Measurements from ENCODE around the gene PMS1. TPM values are rescaled to one million over a fixed set of nuclear protein-coding genes. Genes with fewer than 3 reads are reported as not detected.
"Not testable (repeated sequence)": the region's sequence is repeated elsewhere in the genome, so short reads cannot be mapped to it uniquely, and the experiment has no call there.

The PMS1 gene
- total and polyA plus RNA-seq, 3 experiments from 2014 or later: 20.7 to 45.0 (median 42.8) TPM

- H3K9me3 ChIP-seq (ENCODE audit: low read length): no peaks in the 10 kb centered on the region
- peaks cover 9% of the 10 kb centered on the region for H3K4me1 ChIP-seq (ENCODE audit: insufficient read depth, low read length)
- Mint-ChIP-seq H3K9me3 (no peaks in the 10 kb centered on the region), H3K4me1 (peaks cover 10 to 16% (median 12%) of the 10 kb centered on the region in 3 donors), H3K27ac (peak overlapping the region in 1 of 8 donors; percentile 41), H3K4me3 (no peak overlapping the region), H3K36me3 (peaks cover 24 to 59% (median 24%) of the 10 kb centered on the region in 3 donors), H3K27me3 (no peaks in the 10 kb centered on the region)
- no peak overlapping the region for H3K27ac ChIP-seq (ENCODE audit: low read depth, low read length)
- no peak for DNase-seq
- POLR2A ChIA-PET: no interaction called here
- H3K4me3 ChIP-seq (ENCODE audit: low read length): no peak overlapping the region
- CTCF ChIA-PET: no interaction called here
- no peaks in the 10 kb centered on the region for H3K27me3 ChIP-seq (ENCODE audit: insufficient read depth, low read length, poor library complexity, severe bottlenecking)
- H3K36me3 ChIP-seq (ENCODE audit: insufficient read depth, low read length): no peaks in the 10 kb centered on the region
Observed at GRCh38 chr2:189873696-189874095, 89.4 kb downstream of the PMS1 start.

DNA sequence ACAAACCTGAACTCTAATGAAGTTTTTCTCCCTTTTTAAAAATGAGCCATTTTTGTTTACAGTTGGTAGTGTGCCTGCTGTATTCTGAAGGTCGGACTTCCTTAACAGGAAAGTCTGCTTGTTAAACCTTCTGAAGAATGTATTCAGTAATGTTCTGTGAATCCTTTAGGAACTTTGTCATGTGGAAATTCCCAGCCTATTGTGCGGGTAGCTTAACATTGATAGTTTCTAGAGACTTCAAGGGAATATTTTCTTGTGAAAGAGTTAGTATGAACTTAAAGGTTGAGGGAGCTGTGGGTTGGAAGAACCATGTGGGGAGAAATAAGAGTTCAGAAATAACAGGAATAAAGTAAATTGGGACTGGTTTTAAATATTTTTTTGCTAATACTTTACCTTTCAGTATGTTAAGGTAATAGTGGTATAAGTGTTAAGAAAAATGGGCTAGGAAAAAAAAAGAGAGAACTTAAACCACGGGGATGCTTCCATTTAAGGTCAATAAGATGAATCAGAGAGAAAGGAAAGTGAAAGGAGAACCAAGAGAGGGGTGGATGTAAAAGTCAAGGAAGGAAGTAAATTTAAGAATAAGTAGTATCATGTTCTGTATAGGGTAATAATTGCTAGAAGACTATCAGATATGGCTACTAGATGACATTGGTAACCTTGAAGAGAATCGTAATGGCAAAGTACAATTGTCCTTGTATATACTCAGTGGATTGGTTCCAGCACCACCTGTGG is 90.5 kb downstream of the PMS1 start:
- Histone ChIP-seq H3K4me1 (ENCODE audit: insufficient read depth, low read length) (peaks cover 9% of the 10 kb centered on the region), H3K4me3 (ENCODE audit: low read length) (no peak overlapping the region), H3K36me3 (ENCODE audit: insufficient read depth, low read length) (no peaks in the 10 kb centered on the region), H3K9me3 (ENCODE audit: low read length) (no peaks in the 10 kb centered on the region), H3K27ac (ENCODE audit: low read depth, low read length) (no peak overlapping the region), H3K27me3 (ENCODE audit: insufficient read depth, low read length, poor library complexity, severe bottlenecking) (no peaks in the 10 kb centered on the region)
- no peaks in the 10 kb centered on the region for H3K9me3 Mint-ChIP-seq
- POLR2A ChIA-PET: no interaction called here
- DNase-seq: no peak
- CTCF ChIA-PET: no interaction called here
- H3K36me3 Mint-ChIP-seq: peaks cover 24 to 59% (median 24%) of the 10 kb centered on the region in 3 donors
- no peaks in the 10 kb centered on the region for H3K27me3 Mint-ChIP-seq
- H3K4me1 Mint-ChIP-seq: peaks cover 10 to 16% (median 12%) of the 10 kb centered on the region in 3 donors
- H3K4me3 Mint-ChIP-seq: peak overlapping the region in 3 of 7 donors; percentile 0 to 11 (median 10)
- H3K27ac Mint-ChIP-seq: peak overlapping the region in 6 of 8 donors; percentile 1 to 24 (median 6)

GRCh38 chr2:189876271-189876670 is 92.0 kb downstream of the PMS1 start:
- Mint-ChIP-seq H3K9me3 (no peaks in the 10 kb centered on the region), H3K36me3 (peaks cover 24 to 49% (median 24%) of the 10 kb centered on the region in 3 donors), H3K27ac (peak overlapping the region in 2 of 8 donors; percentile 2 to 45), H3K4me3 (no peak overlapping the region), H3K4me1 (peaks cover 10 to 16% (median 12%) of the 10 kb centered on the region in 3 donors), H3K27me3 (no peaks in the 10 kb centered on the region)
- H3K4me3 ChIP-seq (ENCODE audit: low read length): no peak overlapping the region
- H3K27ac ChIP-seq (ENCODE audit: low read depth, low read length): no peak overlapping the region
- ChIA-PET POLR2A (no interaction called here), CTCF (no interaction called here)
- H3K9me3 ChIP-seq (ENCODE audit: low read length): no peaks in the 10 kb centered on the region
- DNase-seq: no peak
- H3K27me3 ChIP-seq (ENCODE audit: insufficient read depth, low read length, poor library complexity, severe bottlenecking): no peaks in the 10 kb centered on the region
- H3K4me1 ChIP-seq (ENCODE audit: insufficient read depth, low read length): peaks cover 9% of the 10 kb centered on the region
- no peaks in the 10 kb centered on the region for H3K36me3 ChIP-seq (ENCODE audit: insufficient read depth, low read length)

GRCh38 chr2:189879716-189880081 is 95.4 kb downstream of the PMS1 start:
- no peak overlapping the region for H3K27ac Mint-ChIP-seq
- no peak overlapping the region for H3K4me3 ChIP-seq (ENCODE audit: low read length)
- CTCF ChIA-PET: no interaction called here
- H3K27me3 Mint-ChIP-seq: no peaks in the 10 kb centered on the region
- DNase-seq: no peak
- no peak overlapping the region for H3K27ac ChIP-seq (ENCODE audit: low read depth, low read length)
- H3K36me3 Mint-ChIP-seq: peaks cover 18 to 29% (median 24%) of the 10 kb centered on the region in 3 donors
- H3K9me3 Mint-ChIP-seq: no peaks in the 10 kb centered on the region
- H3K4me3 Mint-ChIP-seq: no peak overlapping the region
- POLR2A ChIA-PET: no interaction called here
- H3K27me3 ChIP-seq (ENCODE audit: insufficient read depth, low read length, poor library complexity, severe bottlenecking): no peaks in the 10 kb centered on the region
- peaks cover 4 to 8% (median 6%) of the 10 kb centered on the region in 3 donors for H3K4me1 Mint-ChIP-seq
- H3K9me3 ChIP-seq (ENCODE audit: low read length): no peaks in the 10 kb centered on the region
- H3K36me3 ChIP-seq (ENCODE audit: insufficient read depth, low read length): no peaks in the 10 kb centered on the region
- H3K4me1 ChIP-seq (ENCODE audit: insufficient read depth, low read length): peaks cover 6% of the 10 kb centered on the region

DNA sequence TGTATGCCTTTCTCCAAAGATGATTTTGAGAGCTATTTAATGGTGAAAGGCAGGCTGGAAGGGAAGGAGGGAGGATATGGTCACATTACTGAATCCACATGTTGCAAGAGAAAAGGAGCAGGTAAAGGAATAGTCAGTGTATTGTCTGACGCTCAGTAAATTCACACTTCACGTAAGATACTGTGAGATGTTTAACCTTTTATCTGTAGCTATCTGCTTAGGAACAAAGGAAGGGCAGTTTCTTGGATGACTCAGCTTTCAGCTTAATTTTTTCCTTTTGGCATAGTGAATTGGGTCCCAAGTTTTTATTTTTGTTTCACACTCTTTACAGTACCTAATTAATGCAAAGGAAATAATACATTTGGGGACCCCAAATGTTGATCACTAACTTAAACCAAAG is 96.2 kb downstream of the PMS1 start:
- ChIA-PET CTCF (no interaction called here), POLR2A (no interaction called here)
- H3K27me3 Mint-ChIP-seq: no peaks in the 10 kb centered on the region
- peak overlapping the region in 1 of 8 donors; percentile 6 for H3K27ac Mint-ChIP-seq
- H3K36me3 Mint-ChIP-seq: peaks cover 15 to 21% (median 18%) of the 10 kb centered on the region in 3 donors
- Histone ChIP-seq H3K27me3 (ENCODE audit: insufficient read depth, low read length, poor library complexity, severe bottlenecking) (no peaks in the 10 kb centered on the region), H3K9me3 (ENCODE audit: low read length) (no peaks in the 10 kb centered on the region), H3K27ac (ENCODE audit: low read depth, low read length) (no peak overlapping the region), H3K36me3 (ENCODE audit: insufficient read depth, low read length) (no peaks in the 10 kb centered on the region), H3K4me1 (ENCODE audit: insufficient read depth, low read length) (no peaks in the 10 kb centered on the region), H3K4me3 (ENCODE audit: low read length) (no peak overlapping the region)
- H3K4me1 Mint-ChIP-seq: peaks cover 0 to under 1% (median 0%) of the 10 kb centered on the region in 3 donors
- no peaks in the 10 kb centered on the region for H3K9me3 Mint-ChIP-seq
- no peak overlapping the region for H3K4me3 Mint-ChIP-seq
- no peak for DNase-seq

GRCh38 chr2:189880832-189881492 is 96.7 kb downstream of the PMS1 start:
- CTCF ChIA-PET: no interaction called here
- POLR2A ChIA-PET: no interaction called here
- no peaks in the 10 kb centered on the region for H3K4me1 ChIP-seq (ENCODE audit: insufficient read depth, low read length)
- H3K36me3 ChIP-seq (ENCODE audit: insufficient read depth, low read length): no peaks in the 10 kb centered on the region
- no peaks in the 10 kb centered on the region for H3K27me3 ChIP-seq (ENCODE audit: insufficient read depth, low read length, poor library complexity, severe bottlenecking)
- no peaks in the 10 kb centered on the region for H3K9me3 Mint-ChIP-seq
- no peaks in the 10 kb centered on the region for H3K9me3 ChIP-seq (ENCODE audit: low read length)
- no peak overlapping the region for H3K27ac ChIP-seq (ENCODE audit: low read depth, low read length)
- no peak for DNase-seq
- peaks cover 15 to 21% (median 18%) of the 10 kb centered on the region in 3 donors for H3K36me3 Mint-ChIP-seq
- no peaks in the 10 kb centered on the region for H3K4me1 Mint-ChIP-seq
- no peaks in the 10 kb centered on the region for H3K27me3 Mint-ChIP-seq
- no peak overlapping the region for H3K4me3 ChIP-seq (ENCODE audit: low read length)
- H3K4me3 Mint-ChIP-seq: no peak overlapping the region
- no peak overlapping the region for H3K27ac Mint-ChIP-seq

- H3K27me3 Mint-ChIP-seq: peaks cover 3 to 15% of the 10 kb centered on the region in 2 donors
- no peaks in the 10 kb centered on the region for H3K9me3 ChIP-seq (ENCODE audit: low read length)
- H3K36me3 Mint-ChIP-seq: no peaks in the 10 kb centered on the region
- DNase-seq: no peak
- peak overlapping the region in 1 of 8 donors; percentile 9 for H3K27ac Mint-ChIP-seq
- no peak overlapping the region for H3K27ac ChIP-seq (ENCODE audit: low read depth, low read length)
- H3K4me1 ChIP-seq (ENCODE audit: insufficient read depth, low read length): no peaks in the 10 kb centered on the region
- H3K27me3 ChIP-seq (ENCODE audit: insufficient read depth, low read length, poor library complexity, severe bottlenecking): no peaks in the 10 kb centered on the region
- POLR2A ChIA-PET: no interaction called here
- H3K36me3 ChIP-seq (ENCODE audit: insufficient read depth, low read length): no peaks in the 10 kb centered on the region
- H3K9me3 Mint-ChIP-seq: peaks cover 0 to 13% (median 2%) of the 10 kb centered on the region in 5 donors
- H3K4me1 Mint-ChIP-seq: no peaks in the 10 kb centered on the region
- H3K4me3 ChIP-seq (ENCODE audit: low read length): no peak overlapping the region
- H3K4me3 Mint-ChIP-seq: no peak overlapping the region
- CTCF ChIA-PET: no interaction called here
Observed at GRCh38 chr2:189885368-189885767, 101.1 kb downstream of the PMS1 start.

DNA sequence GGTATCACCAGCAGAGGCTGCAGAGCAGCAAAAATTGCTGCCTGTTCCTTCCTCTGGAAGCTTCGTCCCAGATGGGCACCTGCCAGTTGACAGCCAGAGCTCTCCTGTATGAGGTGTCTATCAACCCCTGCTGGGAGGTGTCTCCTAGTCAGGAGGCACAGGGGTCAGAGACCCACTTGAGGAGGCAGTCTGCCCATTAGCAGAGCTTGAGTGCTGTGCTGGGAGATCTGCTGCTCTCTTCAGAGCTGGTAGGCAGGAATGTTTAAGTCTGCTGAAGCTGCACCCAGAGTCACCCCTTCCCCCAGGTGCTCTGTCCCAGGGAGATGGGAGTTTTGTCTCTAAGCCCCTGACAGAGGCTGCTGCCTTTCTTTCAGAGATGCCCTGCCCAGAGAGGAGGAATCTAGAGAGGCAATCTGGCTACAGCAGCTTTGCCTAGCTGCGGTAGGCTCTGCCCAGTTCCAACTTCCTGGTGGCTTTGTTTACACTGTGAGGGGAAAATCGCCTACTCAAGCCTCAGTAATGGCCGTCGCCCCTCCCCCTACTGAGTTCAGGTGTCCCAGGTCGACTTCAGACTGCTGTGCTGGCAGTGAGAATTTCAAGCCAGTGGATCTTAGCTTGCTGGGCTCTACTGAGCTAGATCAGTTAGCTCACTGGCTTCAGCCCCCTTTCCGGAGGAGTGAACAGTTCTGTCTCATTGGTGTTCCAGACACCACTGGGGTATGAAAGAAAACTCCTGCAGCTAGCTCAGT is 108.5 kb downstream of the PMS1 start:
- H3K4me1 Mint-ChIP-seq, POLR2A ChIA-PET: not testable (repeated sequence)
- peaks cover 9 to 27% of the 10 kb centered on the region in 2 donors for H3K27me3 Mint-ChIP-seq

More for the DNA sequence above, 108.5 kb downstream of the PMS1 start:
- DNase-seq; H3K4me3 ChIP-seq (ENCODE audit: low read length); H3K9me3 ChIP-seq (ENCODE audit: low read length); H3K27ac Mint-ChIP-seq; H3K4me1 ChIP-seq (ENCODE audit: insufficient read depth, low read length); H3K9me3 Mint-ChIP-seq; H3K27me3 ChIP-seq (ENCODE audit: insufficient read depth, low read length, poor library complexity, severe bottlenecking); CTCF ChIA-PET; H3K36me3 ChIP-seq (ENCODE audit: insufficient read depth, low read length); H3K4me3 Mint-ChIP-seq; H3K27ac ChIP-seq (ENCODE audit: low read depth, low read length): not testable (repeated sequence)
- peaks cover 0 to 11% (median 0%) of the 10 kb centered on the region in 3 donors for H3K36me3 Mint-ChIP-seq

All from CD8-positive, alpha-beta memory T cell (primary cell).